NCI-H748 (cell line): ENCODE data around the gene FAM241B.

Source experiments
- DNase-seq: peaks from one replicate; lab custom pipeline; 2025; ENCODE audit not compliant: unreplicated experiment; lab: John Stamatoyannopoulos, UW

Gene FAM241B

GRCh38 chr10:69629897-69630650 lies at the start of gene FAM241B:
Gene FAM241B, plus strand, starts transcription at chr10:69630247. Its CDS starts 1,497 bp downstream, at chr10:69631744.
- DNase-seq = peak; percentile 78

DNA sequence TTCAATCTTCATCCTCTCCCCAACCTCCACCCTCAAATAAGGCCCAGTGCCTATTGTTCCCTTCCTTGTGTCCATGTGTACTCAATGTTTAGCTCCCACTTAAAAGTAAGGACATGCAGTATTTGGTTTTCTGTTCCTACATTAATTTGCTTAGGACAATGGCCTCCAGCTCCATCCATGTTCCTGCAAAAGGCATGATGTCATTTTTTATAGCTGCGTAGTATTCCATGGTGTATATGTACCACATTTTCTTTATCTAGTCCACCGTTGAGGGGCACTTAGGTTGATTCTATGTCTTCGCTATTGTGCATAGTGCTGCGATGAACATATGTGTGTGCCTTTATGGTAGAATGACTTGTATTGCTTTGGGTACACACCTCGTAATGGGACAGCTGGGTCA lies 49.6 kb upstream of the FAM241B start:
- no peak for DNase-seq

GRCh38 chr10:69583106-69583505 lies 46.9 kb upstream of the FAM241B start:
- DNase-seq = peak; percentile 59

GRCh38 chr10:69584624-69585023 lies 45.4 kb upstream of the FAM241B start:
- DNase-seq = no peak

GRCh38 chr10:69588358-69588757 lies 41.7 kb upstream of the FAM241B start:
- no peak for DNase-seq

DNA sequence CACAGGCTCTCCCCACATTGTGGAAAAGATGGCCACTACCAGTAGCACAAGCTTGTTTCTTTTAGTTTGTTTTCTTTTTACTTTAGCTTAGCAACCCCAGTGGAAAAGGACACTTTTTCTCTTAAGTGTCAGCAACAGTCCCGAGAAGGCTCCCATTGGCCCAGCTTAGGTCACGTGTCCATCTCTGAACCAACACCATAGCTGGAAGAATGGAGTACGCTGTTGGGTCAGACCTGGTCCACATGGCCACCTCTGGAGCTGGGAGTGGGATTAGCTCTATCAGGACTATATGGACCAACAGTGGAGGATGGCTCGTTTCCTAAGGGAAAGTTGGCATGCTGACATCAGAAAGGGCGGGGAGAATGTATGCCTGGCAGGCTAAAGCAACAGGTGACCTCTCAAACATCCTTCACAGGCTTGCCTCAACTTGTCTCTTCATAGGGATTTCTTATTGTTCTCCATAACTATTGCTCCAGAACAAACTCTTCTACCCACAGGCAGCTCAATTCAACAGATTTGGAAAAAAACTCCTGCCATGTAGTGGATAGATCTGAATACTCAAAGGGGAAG lies 29.2 kb upstream of the FAM241B start:
- DNase-seq = no peak

GRCh38 chr10:69609077-69609476 lies 21.0 kb upstream of the FAM241B start:
- DNase-seq = no peak

DNA sequence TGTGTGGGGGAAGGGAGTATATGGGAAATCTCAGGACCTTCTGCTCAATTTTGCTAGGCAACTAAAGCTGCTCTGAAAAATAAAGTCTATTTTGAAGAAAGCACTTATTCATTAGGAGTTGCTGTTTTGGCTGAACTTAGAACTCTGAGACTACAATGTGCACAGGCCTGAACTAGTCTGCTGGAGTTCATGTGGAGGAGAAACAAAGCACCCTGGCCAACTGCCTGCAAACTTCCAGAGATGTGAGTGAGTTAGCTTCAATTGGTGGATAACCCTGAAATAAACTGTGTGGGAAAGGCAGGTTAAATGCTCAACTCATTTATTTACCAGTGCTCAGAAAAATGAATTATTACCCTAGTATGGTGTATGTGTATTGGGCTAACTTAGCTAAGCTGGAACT lies 17.3 kb upstream of the FAM241B start:
- DNase-seq = no peak

DNA sequence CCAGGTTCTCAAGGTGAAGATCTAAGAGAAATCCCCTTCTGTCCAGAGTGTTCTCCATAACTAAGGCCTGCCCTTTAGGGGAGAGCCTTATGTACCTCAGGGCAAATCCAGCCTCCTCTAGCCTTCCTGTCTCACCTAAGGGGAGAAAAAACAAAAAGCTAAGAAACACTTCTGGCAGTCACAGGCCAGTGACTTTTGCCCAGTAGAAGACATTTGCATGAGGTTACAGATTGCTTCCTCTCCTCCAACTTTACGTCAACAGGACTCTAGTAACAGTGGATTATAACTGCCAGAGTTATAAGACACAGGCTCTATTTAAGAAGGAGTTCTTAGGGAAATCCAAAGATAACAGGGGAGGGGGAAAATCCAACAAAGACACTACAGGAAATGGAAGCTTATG lies 15.9 kb upstream of the FAM241B start:
- no peak for DNase-seq

DNA sequence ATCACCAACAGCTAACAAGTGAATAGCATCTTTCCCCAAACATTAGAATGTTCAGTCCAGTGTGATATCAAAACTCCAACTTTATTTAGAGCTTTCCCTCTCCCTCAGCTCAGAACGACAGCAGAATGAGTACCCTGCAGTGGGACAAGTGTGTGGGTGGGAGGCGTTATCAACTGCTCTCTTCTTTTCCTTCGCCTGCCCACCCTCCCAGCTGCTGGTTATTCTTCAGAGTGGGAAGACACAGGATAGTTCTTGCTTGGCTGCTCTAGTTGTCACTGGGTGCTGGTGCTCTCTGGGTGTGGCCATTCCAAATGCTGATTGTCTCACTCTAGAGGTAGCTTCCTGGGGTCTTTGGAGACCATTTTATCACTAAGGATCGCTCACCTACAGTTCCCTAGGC lies 13.7 kb upstream of the FAM241B start:
- no peak for DNase-seq

GRCh38 chr10:69618746-69619145 lies 11.3 kb upstream of the FAM241B start:
- DNase-seq = no peak

GRCh38 chr10:69619626-69620025 lies 10.4 kb upstream of the FAM241B start:
- DNase-seq = no peak

- no peak for DNase-seq
These were observed 9.4 kb upstream of the FAM241B start for GRCh38 chr10:69620625-69621024.

DNA sequence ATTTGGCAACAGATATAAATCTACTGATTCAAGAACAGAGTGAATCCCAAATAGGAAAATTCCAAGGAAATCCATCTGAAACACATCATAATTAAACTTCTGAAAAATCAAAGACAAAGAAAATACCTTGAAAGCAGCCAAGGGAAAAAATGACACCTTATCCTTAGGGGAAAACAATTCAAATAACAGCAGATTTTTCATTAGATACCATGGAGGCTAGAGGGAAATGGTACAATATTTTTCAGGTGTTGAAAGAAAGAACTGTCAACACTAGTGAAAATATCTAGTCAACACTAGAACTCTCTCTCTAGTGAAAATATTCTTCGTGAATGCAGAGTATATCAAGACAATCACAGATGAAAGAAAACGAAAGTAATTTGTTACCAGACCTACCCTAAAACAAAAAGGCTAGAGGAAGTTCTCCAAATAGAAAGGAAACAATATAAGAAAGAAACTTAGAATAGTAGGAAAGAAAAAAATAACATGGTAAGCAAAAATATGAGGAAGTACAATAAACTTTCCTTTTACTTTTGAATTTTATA lies 5.7 kb upstream of the FAM241B start:
- DNase-seq = no peak

- no peak for DNase-seq
These were observed 3.2 kb upstream of the FAM241B start for GRCh38 chr10:69626826-69627225.

GRCh38 chr10:69628891-69629290 lies 1.2 kb upstream of the FAM241B start:
- DNase-seq = peak; percentile 33

- DNase-seq = peak; percentile 22
These were observed 539 bp upstream of the FAM241B start for GRCh38 chr10:69629519-69629896.

GRCh38 chr10:69630651-69631400 lies 779 bp downstream of the FAM241B start:
- DNase-seq = no peak

- no peak for DNase-seq
These were observed 1.5 kb downstream of the FAM241B start for GRCh38 chr10:69631566-69631965.

DNA sequence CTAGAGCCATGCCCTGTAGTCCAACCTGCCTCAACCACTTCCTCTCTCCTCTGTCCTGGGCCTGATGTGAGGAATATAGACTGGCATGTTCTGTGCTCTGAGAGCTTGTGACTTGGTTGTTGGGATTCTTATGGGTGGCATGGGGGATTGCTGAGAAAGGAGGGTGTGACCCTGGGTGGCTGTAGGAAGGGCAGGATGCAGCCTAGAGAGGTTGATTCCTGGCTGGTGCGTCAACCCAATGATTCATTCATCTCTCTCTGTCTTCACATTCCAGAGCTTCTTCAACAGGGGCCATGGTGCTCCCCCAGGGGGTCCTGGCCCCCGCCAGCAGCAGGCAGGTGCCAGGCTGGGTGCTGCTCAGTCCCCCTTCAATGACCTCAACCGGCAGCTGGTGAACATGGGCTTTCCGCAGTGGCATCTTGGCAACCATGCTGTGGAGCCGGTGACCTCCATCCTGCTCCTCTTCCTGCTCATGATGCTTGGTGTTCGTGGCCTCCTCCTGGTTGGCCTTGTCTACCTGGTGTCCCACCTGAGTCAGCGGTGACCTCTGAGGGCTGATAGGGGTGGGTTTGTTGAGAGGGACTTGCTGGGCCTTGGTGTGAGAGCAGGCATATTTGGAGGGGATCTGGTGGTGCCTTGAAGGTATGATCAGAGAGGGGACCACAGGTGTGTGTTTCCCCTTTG lies 2.6 kb downstream of the FAM241B start:
- DNase-seq = no peak
